GM18519 (cell line): ENCODE results near the gene JDP2.

Experiments used
- ATAC-seq: cut with Tn5 transposase; IDR thresholded peaks from one replicate; pipeline ENCODE4 v1.9.1; 2021; ENCODE audit warnings: mild to moderate bottlenecking, moderate library complexity; ENCODE audit not compliant: unreplicated experiment, low FRiP score

Gene JDP2

DNA sequence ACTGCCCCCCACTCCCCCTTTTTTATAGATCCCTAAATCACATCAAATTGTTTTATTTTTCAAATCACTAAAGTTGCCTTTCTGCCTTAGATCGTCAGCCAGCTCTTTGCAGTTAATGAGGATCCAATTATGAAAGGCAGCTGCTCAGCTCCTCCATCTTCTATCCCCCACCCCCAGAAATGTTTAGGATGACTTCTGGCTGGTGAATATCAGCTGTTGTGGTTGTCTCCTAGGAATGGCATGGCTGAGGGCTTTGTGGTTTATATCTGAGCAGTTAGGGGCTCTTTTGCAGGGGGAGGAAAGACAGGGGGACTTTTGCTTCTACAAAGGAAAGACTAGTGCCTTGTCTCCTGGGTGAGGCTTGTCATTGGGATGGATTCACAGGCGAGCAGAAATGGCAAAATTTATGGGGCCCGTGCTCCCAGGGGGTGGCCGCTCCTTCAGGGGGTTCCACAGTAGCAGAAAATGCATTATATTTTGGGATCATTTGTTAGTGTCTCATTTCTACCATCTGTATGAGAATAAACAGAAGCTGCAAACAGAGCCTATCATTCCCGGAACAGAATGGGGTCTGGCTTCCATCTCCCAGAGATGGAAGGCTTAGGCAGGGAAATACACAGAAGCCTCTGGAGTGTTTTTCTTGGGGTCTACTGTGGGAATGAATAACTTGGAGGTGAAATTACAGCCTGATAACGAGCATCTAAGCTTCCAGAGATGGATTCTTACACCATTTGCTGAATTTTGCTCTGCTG is 6.5 kb downstream of the JDP2 start:
- ATAC-seq, result no peak

DNA sequence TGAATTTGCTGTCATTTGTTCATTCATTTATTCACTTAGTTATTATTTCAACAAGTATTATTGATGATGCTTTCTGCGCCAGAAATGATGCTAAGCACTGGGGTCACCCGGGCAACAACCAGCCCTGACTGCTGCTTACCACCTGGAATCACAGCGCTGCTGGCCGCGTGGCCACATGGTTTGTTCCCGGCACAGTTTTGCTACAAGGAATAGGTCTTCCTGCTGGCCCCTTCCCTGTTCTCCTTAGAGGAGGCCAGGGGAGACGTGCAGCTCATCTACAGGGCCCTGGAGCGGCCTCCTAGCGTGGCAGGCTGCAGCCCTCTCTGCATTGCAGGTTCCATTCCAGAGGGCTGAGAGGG is 7.0 kb downstream of the JDP2 start:
- no peak for ATAC-seq

DNA sequence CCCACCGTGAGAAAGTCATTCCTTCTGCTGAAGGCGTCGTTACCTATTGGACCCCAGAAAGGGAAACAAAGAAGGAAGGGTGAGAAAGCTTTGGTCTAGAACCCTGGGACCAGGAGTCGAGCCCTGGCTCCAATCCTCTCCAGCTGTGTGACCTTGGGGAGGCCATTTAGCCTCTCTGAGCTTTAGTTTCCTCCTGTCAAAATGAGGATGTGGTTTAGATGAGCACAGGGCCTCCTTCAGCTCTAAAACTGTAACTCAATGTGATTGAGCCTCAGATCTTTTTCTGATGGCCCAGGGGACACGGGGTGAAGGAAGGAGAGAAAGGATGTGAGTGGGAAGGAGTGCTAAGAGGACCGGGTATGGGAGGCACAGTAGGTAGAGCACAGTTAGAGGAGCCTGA is 7.7 kb downstream of the JDP2 start:
- ATAC-seq, result no peak

DNA sequence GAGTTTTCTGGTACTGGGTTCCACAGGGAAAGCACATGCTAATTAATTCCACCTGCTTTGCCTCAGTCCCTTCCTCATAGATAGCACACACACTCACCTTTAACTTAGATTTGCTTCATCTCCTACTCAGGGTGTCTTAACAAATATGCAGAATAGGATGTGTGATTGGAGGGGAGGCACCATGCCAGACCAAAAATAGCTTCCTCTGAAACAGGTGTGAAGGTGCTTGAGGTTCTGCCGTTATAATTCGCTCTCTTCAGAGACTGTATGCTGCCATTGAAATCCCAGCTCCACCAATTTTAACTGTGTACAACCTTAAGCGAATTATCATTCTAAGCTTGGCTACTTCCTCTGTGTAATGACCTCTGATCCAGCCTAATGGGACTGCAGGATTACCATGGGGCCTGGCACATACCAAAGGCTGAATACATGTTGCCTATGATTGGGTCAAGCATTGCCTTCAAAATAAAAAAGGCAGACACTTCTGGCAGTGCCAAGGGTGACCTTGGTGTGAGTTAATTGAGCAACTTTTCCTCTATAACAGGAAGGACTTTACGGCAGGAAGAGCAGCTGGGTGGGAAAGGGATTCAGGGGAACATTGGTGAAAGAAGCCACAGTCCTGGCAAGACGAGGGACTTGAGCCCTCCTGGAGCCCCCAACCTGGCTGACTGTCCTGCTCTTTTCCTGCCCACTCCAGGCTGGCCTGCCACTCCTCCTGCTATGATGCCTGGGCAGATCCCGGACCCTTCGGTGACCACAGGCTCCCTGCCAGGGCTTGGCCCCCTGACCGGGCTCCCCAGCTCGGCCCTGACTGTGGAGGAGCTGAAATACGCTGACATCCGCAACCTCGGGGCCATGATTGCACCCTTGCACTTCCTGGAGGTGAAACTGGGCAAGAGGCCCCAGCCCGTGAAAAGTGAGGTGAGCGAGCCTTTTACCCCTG is 9.7 kb downstream of the JDP2 start:
- no peak for ATAC-seq

DNA sequence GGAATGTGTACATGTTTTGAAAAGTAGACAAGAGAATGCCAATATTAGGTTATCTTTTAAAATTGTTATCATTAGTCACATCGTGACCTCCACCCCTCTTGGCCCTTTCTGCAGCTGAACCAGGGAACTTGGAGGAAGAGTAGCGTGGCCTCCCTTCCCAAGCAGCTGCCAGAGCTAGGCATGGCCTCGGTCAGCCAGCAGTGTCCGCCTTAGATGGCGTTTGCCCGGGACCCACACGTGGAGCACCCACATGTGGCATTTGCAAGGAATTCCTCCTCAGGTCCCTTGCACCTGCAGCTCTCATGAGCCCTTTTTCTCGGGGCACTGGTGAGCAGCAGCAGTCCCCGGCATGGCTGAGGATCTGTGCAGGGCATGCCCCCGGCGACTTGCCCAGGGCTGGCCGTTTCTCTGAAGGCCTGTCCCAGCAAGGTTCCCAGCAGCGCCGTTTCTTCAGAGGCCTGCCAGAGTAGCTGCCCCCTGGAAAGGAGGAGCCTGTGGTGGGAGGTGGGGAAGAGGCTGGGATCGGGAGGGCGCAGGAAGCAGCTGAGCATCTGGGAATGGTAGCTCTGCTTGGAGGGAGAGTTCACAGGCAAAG is 10.8 kb downstream of the JDP2 start:
- ATAC-seq, result no peak

DNA sequence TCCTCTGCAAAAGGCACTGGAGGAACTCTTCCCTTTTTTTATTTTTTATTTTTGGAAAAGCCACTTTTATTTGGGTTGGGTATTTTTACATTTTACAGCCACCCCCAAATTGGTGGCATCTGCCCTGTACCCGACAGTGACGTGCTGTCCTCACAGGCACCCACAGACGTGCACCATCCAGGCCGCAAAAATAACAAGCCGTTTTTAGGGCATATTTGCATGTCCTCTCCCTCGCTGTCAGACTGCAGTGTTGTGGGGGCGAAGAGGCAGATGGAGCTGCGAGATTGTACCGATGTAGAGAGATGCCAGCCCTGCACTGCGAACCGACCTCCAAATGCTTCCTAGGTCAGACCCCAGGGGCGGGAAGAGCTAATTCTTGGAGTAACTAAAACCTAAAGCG is 12.2 kb downstream of the JDP2 start:
- ATAC-seq, result no peak

DNA sequence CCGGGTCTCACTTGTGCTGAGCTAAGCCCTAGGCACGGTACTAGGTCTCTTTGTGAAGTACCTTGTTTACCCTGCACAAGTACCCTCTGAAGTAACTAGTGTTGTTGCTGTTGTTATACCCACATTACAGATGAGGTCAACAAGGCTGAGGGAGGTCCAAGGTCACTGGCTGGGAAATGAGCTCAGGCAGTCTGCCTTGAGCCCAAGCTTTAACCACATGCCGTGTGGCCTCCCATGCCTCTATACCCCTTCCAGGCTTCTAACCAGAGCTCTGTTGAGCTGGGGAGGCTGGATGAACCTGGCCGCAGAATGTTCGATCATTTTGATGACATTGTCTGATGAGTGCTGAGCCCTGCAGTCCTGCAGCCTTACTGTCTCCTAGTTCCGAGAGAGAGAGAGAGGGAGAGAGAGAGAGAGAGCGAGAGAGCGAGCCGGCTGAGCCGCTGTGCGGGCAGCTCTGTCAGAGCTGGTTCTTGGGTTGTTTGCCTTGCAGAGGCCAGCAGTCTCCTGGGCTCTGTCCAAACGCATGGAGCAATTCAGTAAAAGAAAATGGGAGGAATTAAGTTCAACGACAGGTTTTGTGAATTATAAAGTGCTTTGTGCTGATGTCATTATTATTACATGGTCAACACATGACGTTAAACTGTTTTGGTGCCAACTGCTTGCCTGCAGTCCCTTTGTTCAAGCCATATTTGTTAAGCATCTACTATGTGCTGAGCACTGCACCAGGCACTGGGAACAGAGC is 13.1 kb downstream of the JDP2 start:
- no peak for ATAC-seq

DNA sequence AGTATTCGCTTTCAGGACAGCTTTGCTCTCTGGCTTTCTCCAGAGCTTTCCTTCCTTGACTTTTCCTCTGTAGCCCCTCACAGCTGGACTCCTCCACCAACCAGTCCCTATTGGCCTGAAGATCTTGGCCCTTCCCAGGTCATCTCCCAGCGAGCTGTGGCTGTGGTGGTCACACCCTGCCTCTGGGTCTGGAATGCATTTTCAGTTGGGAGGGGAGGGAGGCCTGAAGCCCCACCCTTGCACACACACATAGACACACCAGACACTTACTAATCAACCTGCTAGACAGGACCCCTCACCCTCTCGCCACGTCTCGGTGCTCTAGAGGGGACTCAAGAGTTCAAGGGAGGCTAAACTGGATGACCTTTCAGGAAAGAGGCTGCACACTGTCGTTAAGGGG is 13.9 kb downstream of the JDP2 start:
- no peak for ATAC-seq

DNA sequence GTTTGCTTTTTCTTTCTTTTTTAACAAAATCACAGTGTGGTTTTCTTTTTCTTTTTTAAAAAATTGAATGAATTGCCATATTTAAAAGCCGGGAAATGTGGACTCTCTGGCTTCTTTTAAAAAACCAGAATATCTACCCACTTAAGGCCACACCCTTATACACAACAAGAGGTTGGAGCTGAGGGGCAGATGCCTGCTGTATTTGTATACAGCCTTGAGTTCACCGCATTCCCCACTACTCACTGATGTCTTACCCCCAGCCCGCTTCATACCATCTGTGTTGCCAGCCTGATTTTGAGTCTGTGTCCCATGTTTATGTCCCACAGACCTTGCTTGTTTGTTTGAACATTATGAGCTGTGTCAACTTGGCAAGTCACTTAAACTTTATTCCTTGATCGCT is 14.3 kb downstream of the JDP2 start:
- no peak for ATAC-seq

DNA sequence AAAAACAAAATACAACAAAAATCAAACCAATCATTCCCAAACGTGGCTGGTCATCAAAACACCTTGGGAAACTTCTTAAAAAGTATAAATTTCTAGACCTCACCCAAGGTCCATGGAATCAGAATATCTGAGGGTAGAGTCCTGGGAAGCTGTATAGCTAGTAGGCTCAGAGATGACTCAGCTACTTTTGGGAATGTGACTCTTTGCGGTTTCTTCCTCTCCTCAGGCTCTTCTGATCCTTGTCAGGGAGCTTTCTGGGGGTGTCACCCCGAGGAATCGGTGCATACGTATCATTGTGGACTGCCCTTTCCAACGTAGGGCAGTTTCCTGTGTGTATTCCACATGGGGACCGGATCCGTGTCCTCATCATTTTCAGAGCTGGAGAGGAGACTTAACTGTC is 14.8 kb downstream of the JDP2 start:
- ATAC-seq, result no peak

DNA sequence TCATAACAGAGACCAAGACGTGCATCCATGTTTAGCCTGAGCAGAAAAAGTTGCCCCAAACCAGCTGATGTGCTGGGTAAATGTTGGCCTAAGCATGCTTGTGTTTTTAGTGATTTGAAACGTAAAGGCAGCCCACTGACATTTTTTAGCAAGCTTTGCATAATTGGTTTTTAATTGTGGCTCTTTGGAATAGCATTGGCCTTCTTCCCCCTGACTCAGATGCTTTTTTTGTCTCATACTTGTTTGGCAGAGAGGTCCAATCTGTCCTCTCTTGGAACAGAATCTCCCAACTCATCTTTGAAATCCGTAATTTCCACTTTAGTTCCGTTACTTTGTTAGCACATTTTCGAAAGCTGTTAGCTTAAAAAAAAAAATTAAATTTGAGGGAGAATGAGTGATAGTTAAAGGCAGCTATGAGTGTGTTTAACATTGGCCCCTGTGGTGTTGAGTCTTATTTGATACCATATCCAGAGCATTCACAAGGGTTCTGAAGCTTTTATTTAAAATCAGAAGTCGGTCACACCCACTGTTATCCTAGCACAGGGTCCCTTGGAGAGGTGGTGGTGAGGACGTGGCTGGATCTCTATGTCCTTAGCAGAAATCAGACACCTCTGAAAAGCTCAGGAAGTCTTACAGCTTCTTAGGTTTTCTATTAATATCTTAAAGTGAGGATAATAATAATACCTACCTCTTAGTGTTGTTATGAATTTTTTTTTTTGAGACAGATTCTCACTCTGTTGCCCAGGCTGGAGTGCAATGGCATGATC is 15.6 kb downstream of the JDP2 start:
- no peak for ATAC-seq

DNA sequence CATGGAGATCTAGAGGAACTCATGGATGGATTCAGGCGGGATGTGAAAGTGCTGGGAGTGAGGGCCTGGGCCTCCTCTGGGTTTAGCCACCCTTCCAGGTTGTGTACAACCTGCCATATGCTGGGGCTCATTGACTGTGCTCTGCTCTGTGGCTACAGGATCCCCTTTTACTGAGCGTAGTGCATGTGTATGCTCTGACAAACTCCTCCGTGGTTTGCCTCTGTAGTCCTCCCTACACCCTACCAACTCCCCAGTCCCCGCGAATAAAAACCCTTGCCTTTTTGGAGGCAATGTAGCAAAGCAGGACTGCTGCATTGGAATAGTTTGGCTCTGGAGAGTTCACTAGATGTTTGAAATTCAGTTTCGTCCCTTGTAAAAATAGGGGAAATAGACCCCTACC is 17.4 kb downstream of the JDP2 start:
- no peak for ATAC-seq

DNA sequence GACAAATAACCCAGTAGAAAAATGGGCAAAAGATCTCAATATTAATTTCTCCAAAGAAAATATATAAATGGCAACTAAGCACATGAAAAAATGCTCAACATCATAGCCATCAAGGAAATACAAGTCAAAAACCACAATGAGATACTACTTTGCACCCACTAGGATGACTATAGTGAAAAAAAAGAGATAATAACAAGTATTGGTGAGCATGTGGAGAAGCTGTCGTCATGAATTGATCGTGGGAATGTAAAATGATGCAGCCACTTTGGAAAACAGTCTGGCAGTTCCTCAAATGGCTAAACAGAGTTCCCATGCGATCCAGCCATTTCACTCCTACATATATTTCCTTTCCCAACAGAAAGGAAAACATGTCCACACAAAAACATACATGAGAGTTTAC is 18.1 kb downstream of the JDP2 start:
- no peak for ATAC-seq

DNA sequence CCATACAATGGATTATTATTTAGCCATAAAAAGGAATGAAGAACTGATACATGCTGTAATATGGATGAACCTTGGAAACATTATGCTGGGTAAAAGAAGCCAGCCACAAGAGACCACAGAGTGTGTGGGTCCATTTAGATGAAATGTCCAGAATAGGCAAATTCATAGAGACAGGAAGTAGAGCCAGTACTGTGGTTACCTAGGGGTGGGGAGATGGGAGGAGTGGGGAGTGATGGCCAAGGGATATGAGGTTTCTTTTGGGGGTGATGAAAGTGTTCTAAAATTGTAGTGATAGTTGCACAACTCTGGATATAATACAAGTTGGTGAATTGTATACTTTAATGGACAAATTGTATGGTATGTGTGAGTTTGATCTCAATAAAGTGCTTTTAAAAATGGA is 18.6 kb downstream of the JDP2 start:
- no peak for ATAC-seq

DNA sequence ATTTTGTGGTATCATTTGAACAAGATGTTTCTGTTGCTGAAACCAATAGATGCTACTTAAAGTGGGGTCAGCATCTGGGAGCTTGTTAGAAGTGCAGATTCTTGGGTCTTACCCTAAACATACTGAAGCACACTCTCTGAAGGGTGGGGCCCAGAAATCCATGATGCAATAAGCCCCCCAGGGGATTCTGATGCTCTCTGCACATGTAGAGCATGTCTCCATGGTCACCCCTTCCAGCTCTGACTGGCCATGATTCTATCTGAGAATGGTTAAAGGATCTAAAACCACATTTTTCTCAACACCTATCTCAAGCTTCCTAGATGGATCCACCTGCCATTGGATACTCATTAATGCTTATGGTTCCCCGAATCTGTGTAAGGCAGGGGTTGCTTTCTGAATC is 20.4 kb downstream of the JDP2 start:
- no peak for ATAC-seq

DNA sequence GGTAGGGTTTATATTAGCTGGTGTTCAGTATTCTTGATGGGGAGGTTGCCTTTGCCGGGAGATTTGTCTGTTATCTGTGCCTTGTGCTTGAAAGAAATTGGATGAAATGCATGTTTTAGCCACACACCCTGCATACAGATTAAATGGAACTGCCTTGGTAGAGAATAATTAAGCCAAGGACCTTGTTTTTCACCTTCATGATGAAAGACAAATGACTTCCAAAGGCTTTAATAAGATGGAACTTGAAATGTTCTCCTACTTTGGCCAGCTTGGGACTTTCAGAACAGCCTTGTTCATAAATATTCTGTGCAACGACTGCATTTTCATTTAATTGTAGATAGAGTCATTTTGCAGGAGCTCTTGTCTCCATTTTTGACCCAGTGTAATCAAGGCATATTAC is 21.2 kb downstream of the JDP2 start:
- no peak for ATAC-seq

DNA sequence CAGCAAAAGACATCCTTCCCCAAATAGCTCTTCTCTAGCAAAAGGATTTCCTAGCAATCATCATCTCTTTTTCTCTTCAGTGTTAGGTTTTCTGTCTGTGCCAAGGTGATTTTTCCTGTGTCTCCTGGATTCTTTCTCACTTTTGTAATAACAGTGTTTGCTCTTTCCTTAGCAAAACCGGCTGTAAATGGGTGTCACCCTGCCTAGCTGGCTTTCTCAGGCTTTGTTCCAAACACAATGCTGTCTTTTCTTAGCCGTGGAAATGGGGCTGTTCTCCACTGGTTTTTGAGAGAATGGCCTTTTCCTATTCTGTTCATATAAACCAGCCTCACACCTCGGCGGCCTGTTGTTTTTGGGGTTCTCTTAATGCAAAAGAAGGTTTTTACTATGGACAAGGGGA is 21.9 kb downstream of the JDP2 start:
- no peak for ATAC-seq

DNA sequence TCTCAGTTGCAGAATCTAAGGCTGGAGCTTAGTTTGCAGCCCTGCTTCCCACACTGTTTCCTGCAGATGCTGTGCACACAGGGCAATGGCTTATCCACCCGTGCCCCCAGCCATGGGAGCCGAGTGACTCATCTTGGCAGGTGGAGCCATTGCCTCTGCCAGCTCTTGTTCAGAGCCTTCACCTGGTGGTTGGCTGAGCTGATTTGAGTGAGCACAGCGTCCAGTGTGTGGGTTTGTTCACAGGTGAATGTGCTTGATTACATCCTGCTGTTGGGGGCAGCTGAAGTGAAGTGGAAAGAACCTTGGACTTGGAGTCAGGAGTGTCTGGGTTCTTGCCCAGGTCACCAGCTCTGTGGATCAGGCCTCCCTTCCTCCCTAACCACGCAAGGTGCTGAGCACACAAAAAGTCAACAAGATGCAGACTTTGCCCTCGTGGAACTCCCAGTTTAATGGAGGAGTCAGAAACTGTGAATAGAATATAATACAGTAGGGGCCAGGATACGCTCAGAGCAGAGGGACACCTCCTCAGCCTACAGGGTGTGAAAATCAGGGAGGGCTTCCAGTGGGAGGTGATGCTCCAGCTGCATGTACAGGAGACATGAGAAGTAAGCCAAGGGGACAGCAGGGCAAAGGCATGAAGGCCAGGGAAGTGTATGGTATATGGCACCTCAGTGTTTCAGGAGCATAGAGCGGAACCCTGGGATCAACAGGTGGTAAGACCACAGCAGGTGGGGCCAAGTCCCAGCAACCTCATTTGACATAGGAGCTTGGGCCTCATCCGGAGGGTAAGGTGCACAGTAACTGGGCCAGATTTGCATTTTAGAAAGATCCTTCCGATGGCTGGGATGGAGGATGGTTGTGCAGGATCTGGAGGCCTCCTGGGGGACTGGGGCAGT is 22.8 kb downstream of the JDP2 start:
- ATAC-seq, result no peak

DNA sequence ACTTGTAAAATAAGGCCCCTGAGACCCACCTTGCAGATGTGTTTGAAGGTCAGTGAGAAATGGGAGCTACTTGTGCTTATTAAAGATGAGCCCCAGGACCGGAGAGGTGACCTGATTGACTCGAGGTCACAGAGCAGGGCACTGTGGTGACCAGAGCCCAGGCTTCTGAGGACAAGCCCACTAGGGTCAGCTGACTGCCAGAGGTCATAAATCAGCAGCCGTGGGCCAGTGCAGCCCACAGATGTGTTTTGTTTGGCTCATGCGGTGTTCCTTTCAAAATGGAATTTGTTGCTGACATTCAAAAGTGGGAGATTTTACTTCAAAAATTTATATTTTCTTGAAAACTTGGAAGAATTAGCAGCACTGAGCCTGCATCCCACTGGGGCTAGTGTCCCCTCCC is 24.5 kb downstream of the JDP2 start:
- ATAC-seq, result no peak
